NCI-H524 (cell line): Measurements from ENCODE around the gene YTHDF2.
"Not testable (repeated sequence)": the region's sequence is repeated elsewhere in the genome, so short reads cannot be mapped to it uniquely, and the experiment has no call there.

ENCODE experiments used
- DNase-seq, 2 experiments: peaks; one replicate each; lab custom pipeline; 2025; lab: John Stamatoyannopoulos, UW

YTHDF2 gene

DNA sequence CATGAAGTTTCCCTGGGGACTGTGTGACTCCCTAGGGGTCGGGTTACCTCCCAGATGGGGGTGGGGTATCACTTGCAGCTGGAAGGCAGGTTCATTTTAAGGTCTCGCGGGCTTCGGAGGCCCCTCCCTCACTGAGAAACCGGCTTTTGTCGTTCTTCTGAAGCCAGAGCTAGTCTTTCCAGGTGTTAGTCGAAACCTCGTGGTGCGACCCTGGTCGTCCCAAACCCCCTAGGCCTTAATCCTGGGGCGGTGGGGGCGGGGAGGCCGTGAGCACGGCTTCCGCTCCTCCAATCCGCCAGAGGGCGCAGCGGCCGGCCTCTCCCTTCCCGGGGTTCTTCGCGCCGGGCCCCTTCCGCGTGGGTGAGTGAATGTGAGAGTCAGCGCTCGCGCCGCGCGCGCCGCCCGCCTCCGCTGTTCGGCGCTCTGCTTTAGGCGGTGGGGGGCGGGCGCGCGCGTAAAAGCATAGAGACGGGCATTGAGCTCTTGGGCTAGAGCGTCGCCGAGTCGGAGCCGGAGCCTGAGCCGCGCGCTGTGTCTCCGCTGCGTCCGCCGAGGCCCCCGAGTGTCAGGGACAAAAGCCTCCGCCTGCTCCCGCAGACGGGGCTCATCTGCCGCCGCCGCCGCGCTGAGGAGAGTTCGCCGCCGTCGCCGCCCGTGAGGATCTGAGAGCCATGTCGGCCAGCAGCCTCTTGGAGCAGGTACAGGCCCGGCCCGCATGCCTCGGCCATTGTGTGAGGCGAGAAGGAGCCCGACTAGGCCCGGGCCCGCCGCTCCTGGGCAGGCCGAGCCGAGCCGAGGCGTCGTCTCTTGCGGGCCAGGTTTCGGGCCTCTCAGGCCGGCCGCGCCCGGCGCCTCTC, at the start of gene YTHDF2:
YTHDF2 (plus strand) TSS at position 491 of the 857 bp plus-strand sequence; CDS start at position 672, 181 bp downstream.
- peak; percentile 95 to 96 for DNase-seq

DNA sequence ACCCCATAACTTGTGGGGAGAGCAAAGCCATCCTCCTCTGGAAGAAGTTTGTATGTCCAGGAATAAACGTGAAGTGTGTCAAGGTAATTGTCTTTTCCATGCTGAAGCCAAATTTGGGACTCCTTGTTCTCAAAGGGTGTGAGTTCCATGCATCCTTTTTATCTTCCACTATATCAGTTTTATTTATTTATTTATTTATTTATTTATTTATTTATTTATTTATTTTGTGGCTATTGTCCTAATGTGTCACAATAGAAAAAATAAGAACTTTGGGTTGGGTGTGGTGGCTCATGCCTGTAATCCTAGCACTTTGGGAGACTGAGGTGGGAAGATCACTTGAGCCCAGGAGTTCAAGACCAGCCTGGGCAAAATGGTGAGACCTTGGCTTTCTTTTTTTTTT, 45.1 kb upstream of the YTHDF2 start:
- DNase-seq, result not testable (repeated sequence)

DNA sequence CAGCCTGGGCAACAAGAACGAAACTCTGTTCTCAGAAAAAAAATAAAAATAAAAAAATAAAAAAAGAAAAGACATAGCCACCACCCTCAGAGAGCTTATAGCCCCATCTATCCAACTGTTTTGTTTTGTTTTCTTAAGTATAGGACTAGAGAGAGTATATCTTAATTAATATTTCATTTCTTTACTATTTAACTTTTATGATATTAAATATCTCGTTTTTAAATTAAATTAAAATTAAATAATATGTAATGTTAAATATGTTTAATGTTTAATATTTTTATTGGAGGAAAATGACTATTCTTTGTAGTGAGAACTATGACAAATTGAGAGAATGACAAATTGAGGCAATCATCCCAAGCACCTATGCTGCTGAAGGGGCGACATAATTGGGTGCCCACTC, 33.1 kb upstream of the YTHDF2 start:
- DNase-seq, result no peak

GRCh38 chr1:28716336-28716735, 20.4 kb upstream of the YTHDF2 start:
- DNase-seq, result no peak

GRCh38 chr1:28718166-28718565, 18.6 kb upstream of the YTHDF2 start:
- DNase-seq, result no peak

DNA sequence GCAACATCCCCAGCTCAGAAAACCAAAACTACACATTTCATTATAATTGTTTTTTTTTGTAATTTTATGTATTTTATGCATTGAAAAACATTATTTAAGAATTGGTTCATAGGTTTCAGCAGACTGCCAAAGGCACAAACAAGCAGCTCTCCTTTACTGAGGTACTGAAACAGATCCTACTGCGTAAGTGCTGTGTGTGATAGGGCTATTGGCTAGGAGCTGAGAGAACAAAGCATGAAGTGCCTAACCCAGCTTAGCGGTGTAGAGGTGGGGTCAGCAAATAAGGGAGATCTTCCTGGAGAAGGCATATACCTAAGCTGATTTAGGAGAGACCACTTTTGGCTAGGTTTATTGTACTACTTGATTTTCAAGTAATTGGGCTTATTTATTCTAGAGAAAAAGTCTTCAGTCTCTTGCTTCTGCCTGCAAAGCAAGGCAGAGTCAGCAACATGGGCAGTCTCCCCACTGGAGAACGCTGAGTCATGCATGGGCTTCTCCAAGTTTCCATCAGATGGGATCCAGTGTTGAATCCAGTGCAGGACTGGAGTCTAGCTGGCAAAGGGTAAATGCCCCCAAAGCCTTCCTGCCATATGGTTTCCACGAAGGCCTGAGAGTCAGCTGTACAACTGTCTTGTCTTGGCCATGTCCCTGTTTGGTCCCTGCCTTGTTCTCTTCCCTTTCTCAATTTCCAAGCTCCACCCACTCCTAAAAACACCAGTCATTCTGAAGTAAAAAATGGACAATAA, 18.0 kb upstream of the YTHDF2 start:
- DNase-seq, result no peak

DNA sequence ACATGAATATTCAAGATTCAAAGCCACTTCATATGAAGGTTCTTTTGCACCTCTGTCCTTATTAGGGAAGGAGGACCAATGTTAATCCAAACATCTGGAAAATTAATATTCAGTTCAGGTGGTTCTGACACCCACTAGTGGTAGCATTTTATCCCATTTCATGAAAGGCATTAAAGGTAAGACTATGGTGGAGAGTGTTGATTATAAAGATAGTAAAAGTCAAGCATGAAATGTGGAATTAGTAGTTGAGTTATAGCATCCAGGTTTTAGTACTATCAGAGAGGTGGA, 17.5 kb upstream of the YTHDF2 start:
- no peak for DNase-seq

GRCh38 chr1:28720376-28720775, 16.4 kb upstream of the YTHDF2 start:
- no peak for DNase-seq

- DNase-seq, result not testable (repeated sequence)
Measured at GRCh38 chr1:28721927-28722326, 14.8 kb upstream of the YTHDF2 start.

DNA sequence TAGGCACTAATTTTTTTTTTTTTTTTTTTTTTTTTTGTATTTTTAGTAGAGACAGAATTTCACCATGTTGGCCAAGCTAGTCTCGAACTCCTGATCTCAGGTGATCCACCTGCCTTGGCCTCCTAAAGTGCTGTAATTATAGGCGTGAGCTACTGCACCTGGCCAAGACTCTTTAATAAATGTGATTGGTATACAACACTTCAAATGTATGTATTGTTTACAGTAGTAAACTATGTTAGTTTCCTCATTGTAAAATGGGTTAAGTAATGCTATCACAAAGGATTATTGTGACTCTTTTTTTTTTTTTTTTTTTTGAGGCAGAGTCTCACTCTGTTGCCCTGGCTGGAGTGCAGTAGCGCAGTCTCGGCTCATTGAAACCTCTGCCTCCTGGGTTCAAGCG, 11.4 kb upstream of the YTHDF2 start:
- not testable (repeated sequence) for DNase-seq

- no peak for DNase-seq
Measured at GRCh38 chr1:28735961-28736449, 735 bp upstream of the YTHDF2 start.

DNA sequence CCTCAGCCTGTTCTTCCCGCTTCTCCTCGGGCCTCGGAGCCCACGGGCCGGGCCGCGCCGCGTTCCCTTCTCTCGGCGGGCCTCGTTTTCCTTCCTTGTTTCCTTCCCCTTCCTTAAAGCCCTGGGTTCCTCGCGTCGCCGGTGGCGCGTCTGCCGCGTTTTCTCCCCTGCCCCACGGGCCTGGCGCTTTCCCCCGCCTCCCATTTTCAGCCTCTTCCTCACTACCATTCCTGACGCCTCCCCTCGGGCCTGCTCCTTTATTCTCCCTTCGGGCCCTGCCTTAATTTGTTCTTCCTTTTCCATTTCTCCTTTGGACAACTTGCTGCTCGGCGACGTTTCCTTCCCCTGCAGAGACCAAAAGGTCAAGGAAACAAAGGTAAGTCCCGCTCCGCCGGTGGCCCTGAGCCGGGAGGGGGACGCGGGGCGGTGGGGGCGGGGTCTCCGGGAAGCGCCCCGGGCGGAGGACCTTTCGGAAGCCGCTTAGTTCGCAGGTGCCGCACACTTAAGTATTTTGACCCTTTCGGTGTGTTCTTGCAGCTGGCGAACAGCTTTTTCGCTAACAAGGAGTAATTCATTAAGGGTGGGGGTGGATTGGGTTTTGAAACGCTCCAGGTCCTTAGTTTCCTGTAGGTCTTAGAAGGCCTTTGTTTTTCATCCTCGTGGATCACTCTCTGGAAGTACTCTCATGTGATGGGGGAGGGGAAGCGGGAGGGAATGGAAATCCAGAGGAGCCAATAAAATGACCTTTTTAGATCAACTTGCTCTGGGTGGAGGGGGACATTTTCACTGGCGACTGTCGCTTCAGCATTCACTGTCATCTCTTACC, 780 bp downstream of the YTHDF2 start:
- DNase-seq, result peak; percentile 50 to 73

DNA sequence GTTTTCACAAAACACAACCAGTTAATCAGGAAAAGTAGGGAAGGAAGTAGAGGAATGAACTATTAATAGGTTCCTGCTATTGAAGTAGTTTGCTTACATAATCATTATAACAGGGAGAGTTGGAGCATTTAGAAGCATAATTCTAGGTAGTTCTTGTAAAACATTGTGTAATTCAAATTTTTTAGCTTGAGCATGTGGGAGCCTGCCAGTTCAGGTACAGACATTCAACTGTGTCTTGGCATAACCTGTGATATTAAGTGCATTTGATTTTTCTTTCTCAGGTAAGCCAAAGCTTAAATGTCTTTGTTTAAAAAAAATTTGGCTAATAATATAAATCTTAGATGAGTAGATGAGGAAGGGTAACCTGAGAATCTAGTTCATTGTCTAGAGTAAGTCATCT, 3.4 kb downstream of the YTHDF2 start:
- DNase-seq, result no peak

DNA sequence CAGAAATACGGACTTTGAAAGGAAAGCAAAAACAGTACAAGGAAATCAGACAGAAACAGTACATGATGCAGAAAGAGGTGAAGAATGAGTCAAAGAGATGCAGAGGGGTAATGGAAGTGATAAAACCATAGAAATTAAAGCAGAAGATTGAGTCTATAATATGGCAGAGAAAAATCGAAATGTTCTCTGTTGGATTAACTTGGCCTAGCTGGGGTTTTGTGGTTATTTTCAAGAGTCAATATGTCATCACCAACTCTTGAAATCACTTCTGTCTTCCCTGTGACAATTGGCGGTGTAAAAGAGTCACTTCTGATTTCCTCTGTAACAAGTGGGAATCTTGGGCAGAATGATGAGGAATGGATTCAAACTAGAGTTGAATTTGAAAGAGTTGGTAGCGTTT, 7.4 kb downstream of the YTHDF2 start:
- no peak for DNase-seq

GRCh38 chr1:28745653-28746173, 9.0 kb downstream of the YTHDF2 start:
- no peak for DNase-seq

DNA sequence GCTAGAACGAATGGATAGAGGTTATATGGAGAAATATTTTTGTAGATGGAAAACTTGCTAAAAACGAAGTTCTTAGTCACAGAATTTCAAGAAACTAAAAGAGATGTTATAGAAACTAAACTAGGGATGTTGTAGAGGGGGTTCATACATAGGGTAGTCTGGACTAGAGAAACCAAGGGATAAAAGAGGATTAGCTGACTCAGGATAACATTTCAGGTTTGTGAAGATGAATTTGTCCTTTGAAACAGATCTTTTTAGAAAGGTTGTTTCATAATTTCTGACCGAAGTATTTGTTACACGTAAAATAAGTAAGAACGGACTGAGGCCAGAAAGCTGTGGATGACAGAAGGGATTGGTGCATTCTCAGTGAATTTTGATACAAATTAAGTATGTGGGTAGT, 13.6 kb downstream of the YTHDF2 start:
- no peak for DNase-seq

DNA sequence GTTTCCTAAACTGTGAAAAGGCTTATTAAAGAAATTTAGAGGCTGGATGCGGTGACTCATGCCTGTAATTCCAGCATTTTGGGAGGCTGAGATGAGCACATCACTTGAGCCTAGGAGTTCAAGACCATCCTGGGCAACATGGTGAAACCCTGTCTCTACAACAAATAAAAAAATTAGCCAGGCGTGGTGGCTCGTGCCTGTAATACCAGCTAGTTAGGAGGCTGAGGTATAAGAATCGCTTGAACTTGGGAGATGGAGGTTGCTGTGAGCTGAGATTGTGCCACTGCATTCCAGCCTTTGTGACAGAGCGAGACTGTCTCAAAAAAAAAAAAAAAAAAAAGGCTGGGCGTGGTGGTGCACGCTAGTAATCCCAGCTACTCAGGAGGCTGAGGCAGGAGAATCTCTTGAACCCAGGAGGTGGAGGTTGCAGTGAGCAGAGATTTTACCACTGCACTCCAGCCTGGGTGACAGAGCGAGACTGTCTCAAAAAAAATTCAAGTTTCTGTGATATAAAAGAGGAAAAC, 14.1 kb downstream of the YTHDF2 start:
- DNase-seq, result not testable (repeated sequence)

DNA sequence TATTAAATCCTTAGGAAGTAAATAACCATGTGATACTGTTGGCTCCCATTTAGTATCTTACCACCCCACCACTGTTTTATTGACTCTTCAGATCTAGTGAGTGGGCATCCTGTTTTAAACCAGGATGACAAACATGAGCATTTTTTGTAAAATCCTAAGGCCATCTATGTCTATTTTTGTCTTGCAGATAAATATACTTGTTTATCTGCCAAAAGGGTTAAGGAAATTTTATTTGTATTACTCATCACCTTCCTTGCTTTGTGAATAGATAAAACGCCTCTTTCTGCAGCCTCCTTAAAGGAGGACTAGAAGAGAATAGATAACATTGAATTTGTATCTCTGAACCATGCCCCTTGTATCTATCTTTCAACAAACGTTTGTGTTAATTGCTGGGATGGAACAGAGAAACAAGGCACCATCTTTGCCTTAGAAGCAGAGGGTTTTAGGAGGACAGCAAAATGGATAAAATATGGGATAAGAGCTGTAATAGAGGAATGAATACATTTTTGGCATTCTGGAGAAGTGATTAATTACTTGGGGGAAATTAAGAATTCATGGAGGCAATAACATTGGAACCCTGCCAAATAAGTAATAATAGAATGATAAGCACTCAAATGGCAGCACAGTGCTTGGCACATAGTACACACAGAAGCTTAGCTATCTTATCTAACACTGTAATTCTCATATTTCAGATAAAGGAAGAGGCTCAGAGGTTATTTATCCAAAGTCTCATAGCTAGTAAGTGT, 14.7 kb downstream of the YTHDF2 start:
- no peak for DNase-seq

DNA sequence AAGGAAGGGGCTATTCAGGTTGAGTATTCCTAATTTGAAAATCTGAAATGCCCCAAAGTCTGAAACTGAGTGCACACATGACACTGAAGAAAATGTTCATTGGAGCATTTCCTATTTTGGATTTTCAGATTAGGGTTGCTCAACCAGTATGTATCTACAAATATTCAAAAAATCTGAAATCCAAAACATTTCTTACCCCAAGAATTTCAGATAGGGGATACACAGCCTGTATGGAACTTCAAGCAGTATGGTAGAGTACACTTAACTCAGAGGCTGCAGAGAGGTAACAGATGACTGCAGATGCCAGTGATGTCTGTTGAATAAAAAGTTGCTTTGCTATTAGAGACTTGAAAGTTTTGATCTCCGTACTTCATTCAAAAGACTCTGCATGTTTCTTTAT, 19.0 kb downstream of the YTHDF2 start:
- no peak for DNase-seq

GRCh38 chr1:28756846-28757245, 20.1 kb downstream of the YTHDF2 start:
- peak in 1 of 2 experiments; percentile 13 for DNase-seq

DNA sequence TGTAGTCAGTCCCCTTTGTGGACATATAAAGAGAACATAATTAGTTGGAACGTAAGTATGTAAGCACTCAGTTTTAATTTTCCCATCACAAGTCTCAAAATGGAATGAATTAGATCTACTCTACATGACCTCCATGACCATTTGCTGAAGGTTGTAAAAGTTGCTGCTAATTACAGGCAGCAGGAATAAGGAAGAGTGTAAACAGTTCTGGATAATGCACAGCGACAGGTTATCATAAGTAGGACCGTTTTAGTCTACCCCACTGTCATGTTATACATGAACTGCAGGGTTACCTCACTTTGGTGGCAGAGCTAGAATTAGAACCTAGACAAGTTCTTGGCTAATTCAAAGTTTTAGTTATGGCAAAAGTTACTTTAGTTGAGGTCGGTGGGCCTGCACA, 21.7 kb downstream of the YTHDF2 start:
- no peak for DNase-seq
